ENCODE data around the gene NR6A1.

The NR6A1 gene

GRCh38 chr9:124473310-124473709 is 297.8 kb downstream of the NR6A1 start:
- no peak overlapping the region for H3K4me3 ChIP-seq
- TF ChIP-seq POLR2AphosphoS5 (IDR thresholded peaks at IDR 0.05; ENCODE audit: borderline replicate concordance, low read depth, low read length) (no peak), FOXP2 (optimal IDR thresholded peaks at IDR 0.05; ENCODE audit: control extremely low read depth, extremely low read length, insufficient read depth) (no peak), EZH2 (IDR thresholded peaks at IDR 0.05) (no peak)
- no peak overlapping the region for H3K9ac ChIP-seq (ENCODE audit: insufficient read length)
- no peaks in the 10 kb centered on the region for H3K36me3 ChIP-seq (ENCODE audit: insufficient read depth, low read length)
- H3K9me3 ChIP-seq (ENCODE audit: low read depth, low read length): no peaks in the 10 kb centered on the region
- DNase-seq (ENCODE audit: low read depth, low spot score): no peak
- no peak overlapping the region for H3K27ac ChIP-seq

- no peak for DNase-seq (ENCODE audit: low read depth, low spot score)
These were observed 298.3 kb downstream of the NR6A1 start for GRCh38 chr9:124472770-124473169.

GRCh38 chr9:124471761-124472160 is 299.4 kb downstream of the NR6A1 start:
- H3K9me3 ChIP-seq (ENCODE audit: low read depth, low read length): no peaks in the 10 kb centered on the region
- DNase-seq (ENCODE audit: low read depth, low spot score): no peak
- H3K4me3 ChIP-seq: no peak overlapping the region
- H3K27ac ChIP-seq: no peak overlapping the region
- H3K9ac ChIP-seq (ENCODE audit: insufficient read length): no peak overlapping the region
- TF ChIP-seq POLR2AphosphoS5 (IDR thresholded peaks at IDR 0.05; ENCODE audit: borderline replicate concordance, low read depth, low read length) (no peak), FOXP2 (optimal IDR thresholded peaks at IDR 0.05; ENCODE audit: control extremely low read depth, extremely low read length, insufficient read depth) (no peak), EZH2 (IDR thresholded peaks at IDR 0.05) (no peak)
- no peaks in the 10 kb centered on the region for H3K36me3 ChIP-seq (ENCODE audit: insufficient read depth, low read length)

More at GRCh38 chr9:124472770-124473169, 298.3 kb downstream of the NR6A1 start:
- no peak overlapping the region for H3K9ac ChIP-seq (ENCODE audit: insufficient read length)
- no peaks in the 10 kb centered on the region for H3K36me3 ChIP-seq (ENCODE audit: insufficient read depth, low read length)
- H3K4me3 ChIP-seq: no peak overlapping the region
- no peaks in the 10 kb centered on the region for H3K9me3 ChIP-seq (ENCODE audit: low read depth, low read length)
- no peak overlapping the region for H3K27ac ChIP-seq
- TF ChIP-seq FOXP2 (optimal IDR thresholded peaks at IDR 0.05; ENCODE audit: control extremely low read depth, extremely low read length, insufficient read depth) (no peak), EZH2 (IDR thresholded peaks at IDR 0.05) (no peak), POLR2AphosphoS5 (IDR thresholded peaks at IDR 0.05; ENCODE audit: borderline replicate concordance, low read depth, low read length) (no peak)

GRCh38 chr9:124470726-124471125 is 300.4 kb downstream of the NR6A1 start:
- H3K9ac ChIP-seq (ENCODE audit: insufficient read length): no peak overlapping the region
- no peak for DNase-seq (ENCODE audit: low read depth, low spot score)
- TF ChIP-seq EZH2 (IDR thresholded peaks at IDR 0.05) (no peak), POLR2AphosphoS5 (IDR thresholded peaks at IDR 0.05; ENCODE audit: borderline replicate concordance, low read depth, low read length) (no peak), FOXP2 (optimal IDR thresholded peaks at IDR 0.05; ENCODE audit: control extremely low read depth, extremely low read length, insufficient read depth) (no peak)
- no peaks in the 10 kb centered on the region for H3K9me3 ChIP-seq (ENCODE audit: low read depth, low read length)
- H3K27ac ChIP-seq: no peak overlapping the region
- H3K36me3 ChIP-seq (ENCODE audit: insufficient read depth, low read length): no peaks in the 10 kb centered on the region
- H3K4me3 ChIP-seq: no peak overlapping the region

- H3K9ac ChIP-seq (ENCODE audit: insufficient read length): no peak overlapping the region
- H3K4me3 ChIP-seq: no peak overlapping the region
- no peaks in the 10 kb centered on the region for H3K36me3 ChIP-seq (ENCODE audit: insufficient read depth, low read length)
- DNase-seq (ENCODE audit: low read depth, low spot score): no peak
- no peaks in the 10 kb centered on the region for H3K9me3 ChIP-seq (ENCODE audit: low read depth, low read length)
- TF ChIP-seq POLR2AphosphoS5 (IDR thresholded peaks at IDR 0.05; ENCODE audit: borderline replicate concordance, low read depth, low read length) (no peak), FOXP2 (optimal IDR thresholded peaks at IDR 0.05; ENCODE audit: control extremely low read depth, extremely low read length, insufficient read depth) (no peak), EZH2 (IDR thresholded peaks at IDR 0.05) (no peak)
- H3K27ac ChIP-seq: no peak overlapping the region
These were observed 300.8 kb downstream of the NR6A1 start for GRCh38 chr9:124470306-124470705.

- DNase-seq (ENCODE audit: low read depth, low spot score): no peak
- no peaks in the 10 kb centered on the region for H3K36me3 ChIP-seq (ENCODE audit: insufficient read depth, low read length)
- no peak overlapping the region for H3K9ac ChIP-seq (ENCODE audit: insufficient read length)
- TF ChIP-seq EZH2 (IDR thresholded peaks at IDR 0.05) (no peak), POLR2AphosphoS5 (IDR thresholded peaks at IDR 0.05; ENCODE audit: borderline replicate concordance, low read depth, low read length) (no peak), FOXP2 (optimal IDR thresholded peaks at IDR 0.05; ENCODE audit: control extremely low read depth, extremely low read length, insufficient read depth) (no peak)
- H3K4me3 ChIP-seq: no peak overlapping the region
- no peaks in the 10 kb centered on the region for H3K9me3 ChIP-seq (ENCODE audit: low read depth, low read length)
- no peak overlapping the region for H3K27ac ChIP-seq
These were observed 301.9 kb downstream of the NR6A1 start for GRCh38 chr9:124469011-124469832.

- Histone ChIP-seq H3K27ac (no peak overlapping the region), H3K36me3 (ENCODE audit: insufficient read depth, low read length) (no peaks in the 10 kb centered on the region), H3K9ac (ENCODE audit: insufficient read length) (no peak overlapping the region), H3K4me3 (no peak overlapping the region), H3K9me3 (ENCODE audit: low read depth, low read length) (no peaks in the 10 kb centered on the region)
- DNase-seq (ENCODE audit: low read depth, low spot score): no peak
- TF ChIP-seq FOXP2 (optimal IDR thresholded peaks at IDR 0.05; ENCODE audit: control extremely low read depth, extremely low read length, insufficient read depth): no peak
- TF ChIP-seq EZH2 (IDR thresholded peaks at IDR 0.05): no peak
- TF ChIP-seq POLR2AphosphoS5 (IDR thresholded peaks at IDR 0.05; ENCODE audit: borderline replicate concordance, low read depth, low read length): no peak
These were observed 302.9 kb downstream of the NR6A1 start for GRCh38 chr9:124468061-124468740.

GRCh38 chr9:124467410-124468060 is 303.6 kb downstream of the NR6A1 start:
- H3K4me3 ChIP-seq: no peak overlapping the region
- H3K9me3 ChIP-seq (ENCODE audit: low read depth, low read length): no peaks in the 10 kb centered on the region

More at GRCh38 chr9:124467410-124468060, 303.6 kb downstream of the NR6A1 start:
- Histone ChIP-seq H3K36me3 (ENCODE audit: insufficient read depth, low read length) (no peaks in the 10 kb centered on the region), H3K9ac (ENCODE audit: insufficient read length) (no peak overlapping the region), H3K27ac (no peak overlapping the region)
- TF ChIP-seq POLR2AphosphoS5 (IDR thresholded peaks at IDR 0.05; ENCODE audit: borderline replicate concordance, low read depth, low read length) (no peak), EZH2 (IDR thresholded peaks at IDR 0.05) (no peak), FOXP2 (optimal IDR thresholded peaks at IDR 0.05; ENCODE audit: control extremely low read depth, extremely low read length, insufficient read depth) (no peak)
- no peak for DNase-seq (ENCODE audit: low read depth, low spot score)
